ENCODE measurements around the gene SNX4.

GRCh38 chr3:125556314-125556713, 36.3 kb upstream of the SNX4 start:
- TF ChIP-seq CTCF (IDR thresholded peaks at IDR 0.05) = no peak
- TF ChIP-seq POLR2A (IDR thresholded peaks at IDR 0.05) = no peak

Data from stomach (tissue), 4 donors.